Muscle of leg (tissue), 11 donors: Measurements from ENCODE around the gene PRM1. TPM values are rescaled to one million over a fixed set of nuclear protein-coding genes. Genes with fewer than 3 reads are reported as not detected.

ENCODE experiments used
- DNase-seq: peaks from one replicate; pipeline ENCODE4 v3.0.0; 2013
- H3K27ac ChIP-seq: one replicate; pipeline ENCODE4 v1.5.1; 2013; ENCODE audit warnings: mild to moderate bottlenecking, low read length, control low read depth
- H3K27me3 ChIP-seq: one replicate; pipeline ENCODE4 v1.6.1; 2013; ENCODE audit warnings: low read length; ENCODE audit not compliant: control insufficient read depth, insufficient read depth
- H3K36me3 ChIP-seq: one replicate; pipeline ENCODE4 v1.6.1; 2013; ENCODE audit warnings: low read length; ENCODE audit not compliant: control insufficient read depth, insufficient read depth
- H3K4me1 ChIP-seq: one replicate; pipeline ENCODE4 v1.6.1; 2013; ENCODE audit warnings: low read length; ENCODE audit not compliant: control insufficient read depth, insufficient read depth
- H3K4me3 ChIP-seq: one replicate; pipeline ENCODE4 v1.5.1; 2013; ENCODE audit warnings: low read length, control low read depth
- H3K9me3 ChIP-seq: replicated peaks from 2 replicates; pipeline ENCODE4 v1.6.1; 2013; ENCODE audit warnings: low read depth, low read length; ENCODE audit not compliant: control insufficient read depth
- WGBS: methylation state at CpG from one replicate; pipeline ENCODE4 v1.1.5; 2013; ENCODE audit warnings: missing lambda C conversion rate; ENCODE audit not compliant: insufficient coverage; 5-methylcytosine and 5-hydroxymethylcytosine counted together
- polyA plus RNA-seq, 8 donors: library from polyadenylated mRNA; unstranded; fragments of 120-200 nt; gene quantifications; one replicate each; pipeline versions ENCODE4 v1.2.1 to v1.2.3, GENCODE V29; 2013; ENCODE audit warnings: inconsistent platforms in 1 of 8, low replicate concordance in 1 of 8; ENCODE audit not compliant: insufficient read length in 8 of 8, insufficient read depth in 1 of 8
- total RNA-seq: library from RNA; stranded (reverse); fragments of 120-200 nt; gene quantifications from one replicate; pipeline ENCODE4 v1.2.4, GENCODE V29; 2013

PRM1 gene
- total and polyA plus RNA-seq, 9 donors: not detected

DNA sequence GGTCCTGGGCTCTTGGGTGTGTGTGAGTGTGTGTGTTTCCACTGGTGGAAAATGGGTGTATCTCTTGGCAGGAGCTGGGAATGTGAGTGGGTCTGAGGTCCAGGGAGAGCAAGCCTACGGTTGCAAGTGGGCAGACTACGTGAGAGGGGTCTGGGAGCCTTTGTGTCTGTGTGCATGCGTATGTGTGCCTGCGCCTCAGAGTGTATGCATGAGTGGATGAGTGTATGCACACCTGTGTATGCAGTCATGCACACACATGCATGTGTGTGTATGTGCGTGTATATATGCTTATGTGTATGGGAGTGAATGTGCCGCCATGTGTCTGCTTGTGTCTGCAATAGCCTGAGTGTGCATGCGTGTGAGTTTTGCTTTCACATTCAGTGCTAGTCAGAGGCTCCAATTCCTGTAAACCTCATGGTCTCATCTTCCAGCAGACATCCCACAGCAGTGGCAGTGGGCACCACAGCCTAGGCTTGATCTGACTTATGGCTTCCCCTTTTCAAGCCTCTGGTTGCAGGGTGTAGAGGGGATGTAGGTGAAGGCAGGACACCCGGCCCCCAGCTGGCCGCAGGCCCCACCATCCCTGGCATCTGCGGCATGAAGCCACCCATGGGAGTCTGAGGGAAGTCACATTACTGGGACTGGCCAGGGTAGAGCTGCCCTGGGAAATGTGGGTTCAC, 44.4 kb upstream of the PRM1 start:
- Histone ChIP-seq H3K4me3 (no peak overlapping the region), H3K9me3 (no peaks in the 10 kb centered on the region), H3K27me3 (no peaks in the 10 kb centered on the region), H3K4me1 (peaks cover 16% of the 10 kb centered on the region), H3K27ac (no peak overlapping the region), H3K36me3 (no peaks in the 10 kb centered on the region)
- WGBS: 91% methylated on average over 5 of the region's 10 CpGs
- no peak for DNase-seq

GRCh38 chr16:11323551-11324336, 42.6 kb upstream of the PRM1 start:
- no peaks in the 10 kb centered on the region for H3K27me3 ChIP-seq
- H3K27ac ChIP-seq: no peak overlapping the region
- no peak for DNase-seq
- no peaks in the 10 kb centered on the region for H3K36me3 ChIP-seq
- WGBS: 66% methylated on average over 4 of the region's 11 CpGs
- no peak overlapping the region for H3K4me3 ChIP-seq
- H3K9me3 ChIP-seq: no peaks in the 10 kb centered on the region
- peaks cover 14% of the 10 kb centered on the region for H3K4me1 ChIP-seq

DNA sequence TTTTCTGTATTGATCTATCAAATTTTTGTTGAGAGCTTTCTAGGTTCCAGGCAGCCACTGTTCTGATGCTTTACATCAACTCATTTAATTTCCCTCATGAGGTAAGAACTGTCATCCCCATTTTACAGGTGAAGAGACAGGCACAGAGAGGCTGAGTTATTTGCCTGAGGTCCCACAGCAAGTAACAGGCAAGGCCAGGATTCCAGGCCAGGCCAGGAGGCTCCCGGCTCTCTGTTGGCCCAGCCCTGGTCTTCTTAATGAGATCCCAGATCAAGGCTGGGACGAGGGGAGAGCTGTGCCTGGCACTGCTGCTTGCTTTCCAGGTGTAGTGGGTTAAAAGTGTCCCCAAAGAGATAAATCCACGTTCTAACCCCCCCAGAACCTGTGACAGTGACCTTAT, 41.7 kb upstream of the PRM1 start:
- 60% methylated on average over 1 of the region's 3 CpGs for WGBS
- Histone ChIP-seq H3K4me1 (peaks cover 5% of the 10 kb centered on the region), H3K9me3 (no peaks in the 10 kb centered on the region), H3K27ac (no peak overlapping the region), H3K27me3 (no peaks in the 10 kb centered on the region), H3K36me3 (no peaks in the 10 kb centered on the region), H3K4me3 (no peak overlapping the region)
- no peak for DNase-seq

GRCh38 chr16:11321662-11322061, 40.5 kb upstream of the PRM1 start:
- 95% methylated on average over 5 of the region's 5 CpGs for WGBS
- Histone ChIP-seq H3K4me3 (no peak overlapping the region), H3K4me1 (peaks cover 4% of the 10 kb centered on the region), H3K36me3 (no peaks in the 10 kb centered on the region), H3K27me3 (no peaks in the 10 kb centered on the region), H3K27ac (no peak overlapping the region), H3K9me3 (no peaks in the 10 kb centered on the region)
- no peak for DNase-seq

GRCh38 chr16:11320170-11320569, 39.0 kb upstream of the PRM1 start:
- no peak for DNase-seq
- WGBS: 75% methylated on average over 9 of the region's 10 CpGs
- Histone ChIP-seq H3K27me3 (no peaks in the 10 kb centered on the region), H3K9me3 (no peaks in the 10 kb centered on the region), H3K36me3 (no peaks in the 10 kb centered on the region), H3K4me1 (peaks cover 13% of the 10 kb centered on the region), H3K27ac (no peak overlapping the region), H3K4me3 (no peak overlapping the region)

- 57% methylated on average over 5 of the region's 8 CpGs for WGBS
- Histone ChIP-seq H3K4me3 (no peak overlapping the region), H3K36me3 (no peaks in the 10 kb centered on the region), H3K27me3 (no peaks in the 10 kb centered on the region), H3K9me3 (no peaks in the 10 kb centered on the region), H3K27ac (no peak overlapping the region), H3K4me1 (peaks cover 15% of the 10 kb centered on the region)
- no peak for DNase-seq
Observed at GRCh38 chr16:11319529-11320146, 38.5 kb upstream of the PRM1 start.

DNA sequence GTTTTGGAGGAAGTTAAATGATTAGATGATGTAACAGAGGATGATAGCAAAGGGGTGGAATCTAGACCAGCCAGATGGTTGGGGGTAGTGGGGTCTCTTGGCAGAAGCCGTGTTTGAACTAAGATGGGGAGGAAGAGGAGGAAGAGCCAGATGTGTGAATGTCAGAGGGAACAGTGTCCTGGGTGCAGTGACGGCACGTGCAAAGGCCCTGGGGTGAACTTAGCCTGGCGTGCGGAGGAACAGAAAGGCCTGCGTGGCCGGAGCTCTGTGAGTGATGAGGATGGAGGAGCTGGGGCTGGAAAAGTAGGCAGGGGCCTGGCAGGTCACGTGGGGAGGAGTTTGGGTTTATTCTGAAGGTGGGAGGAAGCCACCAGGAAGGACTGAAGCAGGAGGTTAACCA, 37.7 kb upstream of the PRM1 start:
- Histone ChIP-seq H3K36me3 (no peaks in the 10 kb centered on the region), H3K9me3 (no peaks in the 10 kb centered on the region), H3K4me3 (no peak overlapping the region), H3K27ac (no peak overlapping the region), H3K27me3 (no peaks in the 10 kb centered on the region), H3K4me1 (peaks cover 15% of the 10 kb centered on the region)
- no peak for DNase-seq
- 88% methylated on average over 8 of the region's 8 CpGs for WGBS

GRCh38 chr16:11316331-11317015, 35.3 kb upstream of the PRM1 start:
- Histone ChIP-seq H3K4me3 (no peak overlapping the region), H3K4me1 (peaks cover 15% of the 10 kb centered on the region), H3K9me3 (no peaks in the 10 kb centered on the region), H3K27ac (no peak overlapping the region), H3K36me3 (no peaks in the 10 kb centered on the region), H3K27me3 (no peaks in the 10 kb centered on the region)
- no peak for DNase-seq
- WGBS: 53% methylated on average over 19 of the region's 23 CpGs

GRCh38 chr16:11315510-11315909, 34.4 kb upstream of the PRM1 start:
- no peak overlapping the region for H3K27ac ChIP-seq
- peaks cover 15% of the 10 kb centered on the region for H3K4me1 ChIP-seq
- no peaks in the 10 kb centered on the region for H3K9me3 ChIP-seq
- 11% methylated on average over 11 of the region's 13 CpGs for WGBS
- no peaks in the 10 kb centered on the region for H3K36me3 ChIP-seq
- H3K27me3 ChIP-seq: no peaks in the 10 kb centered on the region
- H3K4me3 ChIP-seq: no peak overlapping the region
- DNase-seq: peak; percentile 34
